Islet of Langerhans (tissue), 1 donor: ENCODE data around the gene ESRRG.

ENCODE experiments used
- FAIRE-seq: peaks from one replicate; lab custom pipeline; 2011; peaks lifted over from hg19 to GRCh38; lab: Jason Lieb, UNC

Gene ESRRG

GRCh38 chr1:216723274-216723780, at the start of gene ESRRG:
Gene ESRRG (minus strand): TSS chr1:216723429. CDS start chr1:216723299, 130 bp downstream.
- FAIRE-seq: peak; percentile 84

GRCh38 chr1:216771922-216772321, 48.7 kb upstream of the ESRRG start:
- no peak for FAIRE-seq

- FAIRE-seq: no peak
These were observed 43.6 kb upstream of the ESRRG start for GRCh38 chr1:216766633-216767327.

- no peak for FAIRE-seq
These were observed 42.4 kb upstream of the ESRRG start for GRCh38 chr1:216765346-216766300.

- no peak for FAIRE-seq
These were observed 34.9 kb upstream of the ESRRG start for GRCh38 chr1:216758161-216758560.

GRCh38 chr1:216757110-216757509, 33.9 kb upstream of the ESRRG start:
- FAIRE-seq: no peak

- no peak for FAIRE-seq
These were observed 27.7 kb upstream of the ESRRG start for GRCh38 chr1:216750961-216751360.

- peak; percentile 99 for FAIRE-seq
These were observed 26.9 kb upstream of the ESRRG start for GRCh38 chr1:216750031-216750627.

- FAIRE-seq: no peak
These were observed 26.0 kb upstream of the ESRRG start for GRCh38 chr1:216749232-216749631.

- FAIRE-seq: no peak
These were observed 19.4 kb upstream of the ESRRG start for GRCh38 chr1:216742625-216743024.

GRCh38 chr1:216740331-216740730, 17.1 kb upstream of the ESRRG start:
- no peak for FAIRE-seq

- FAIRE-seq: no peak
These were observed 16.6 kb upstream of the ESRRG start for GRCh38 chr1:216739793-216740192.

GRCh38 chr1:216732121-216732520, 8.9 kb upstream of the ESRRG start:
- FAIRE-seq: no peak

GRCh38 chr1:216731562-216731961, 8.3 kb upstream of the ESRRG start:
- no peak for FAIRE-seq

GRCh38 chr1:216726435-216726834, 3.2 kb upstream of the ESRRG start:
- FAIRE-seq: no peak

- no peak for FAIRE-seq
These were observed 408 bp downstream of the ESRRG start for GRCh38 chr1:216722821-216723220.

- FAIRE-seq: no peak
These were observed 1.4 kb downstream of the ESRRG start for GRCh38 chr1:216721863-216722262.

GRCh38 chr1:216721062-216721461, 2.2 kb downstream of the ESRRG start:
- no peak for FAIRE-seq

- no peak for FAIRE-seq
These were observed 11.5 kb downstream of the ESRRG start for GRCh38 chr1:216711712-216712111.

- FAIRE-seq: no peak
These were observed 12.5 kb downstream of the ESRRG start for GRCh38 chr1:216710598-216711333.

- no peak for FAIRE-seq
These were observed 13.2 kb downstream of the ESRRG start for GRCh38 chr1:216710055-216710454.

- no peak for FAIRE-seq
These were observed 17.6 kb downstream of the ESRRG start for GRCh38 chr1:216705676-216706075.
